ENCODE measurements around the gene EPHA3.

GRCh38 chr3:89145995-89146394 lies 38.6 kb downstream of the EPHA3 start:
- TF ChIP-seq BHLHE40 (IDR thresholded peaks at IDR 0.05; ENCODE audit: borderline replicate concordance in 1 of 2, low read depth in 2 of 2, low read length in 1 of 2) (no peak), SIX5 (IDR thresholded peaks at IDR 0.05; ENCODE audit: low read depth, low read length, severe bottlenecking) (no peak), RBBP5 (conservative IDR thresholded peaks at IDR 0.05) (no peak), ATF3 (IDR thresholded peaks at IDR 0.05; ENCODE audit: borderline replicate concordance, extremely low read depth, low read depth, low read length) (no peak)

Data from GM12878 (cell line).